HG02981 (cell line): Measurements from ENCODE around the gene HLF.

ENCODE experiments used
- ATAC-seq: cut with Tn5 transposase; IDR thresholded peaks from one replicate; pipeline ENCODE4 v1.9.1; 2021; ENCODE audit warnings: mild to moderate bottlenecking, moderate library complexity; ENCODE audit not compliant: unreplicated experiment

HLF gene

GRCh38 chr17:55304171-55304859 lies 39.6 kb downstream of the HLF start:
- no peak for ATAC-seq

DNA sequence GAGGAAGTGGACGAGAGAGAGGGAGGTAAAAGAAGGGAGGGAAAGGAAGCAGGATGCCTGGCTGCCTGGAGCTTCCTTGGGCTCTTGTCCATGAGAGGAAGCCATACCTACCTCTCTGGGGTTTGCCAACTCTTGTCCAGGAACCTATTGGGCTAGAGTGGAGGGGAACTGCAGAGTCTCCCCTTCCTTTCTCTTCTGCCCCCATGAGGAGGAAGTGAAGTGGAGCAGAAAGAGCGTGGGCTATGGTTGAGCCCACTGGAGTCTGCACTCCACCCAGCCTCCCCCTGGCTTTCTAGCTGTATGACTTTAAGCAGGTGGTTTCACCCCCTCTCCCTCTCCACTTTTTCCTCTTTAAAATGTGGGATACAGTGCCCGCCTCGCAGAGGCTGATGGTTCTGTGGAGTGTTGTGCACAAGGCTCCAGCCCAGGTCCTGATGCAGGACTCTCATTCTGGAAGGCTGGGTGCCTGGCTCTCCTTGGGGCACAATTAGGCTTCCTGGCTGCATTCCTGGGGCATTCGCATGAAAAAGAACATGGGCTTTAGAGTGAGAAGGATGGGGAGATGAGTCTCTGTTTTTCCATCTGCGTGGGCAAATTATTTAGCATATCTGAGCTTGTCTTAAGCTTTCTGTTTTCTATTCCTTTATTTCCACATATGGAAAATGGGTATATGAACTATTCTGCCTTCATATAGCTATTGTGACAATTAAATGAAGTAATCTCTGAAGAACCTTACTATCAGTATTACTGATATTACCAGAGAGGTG lies 40.7 kb downstream of the HLF start:
- no peak for ATAC-seq

DNA sequence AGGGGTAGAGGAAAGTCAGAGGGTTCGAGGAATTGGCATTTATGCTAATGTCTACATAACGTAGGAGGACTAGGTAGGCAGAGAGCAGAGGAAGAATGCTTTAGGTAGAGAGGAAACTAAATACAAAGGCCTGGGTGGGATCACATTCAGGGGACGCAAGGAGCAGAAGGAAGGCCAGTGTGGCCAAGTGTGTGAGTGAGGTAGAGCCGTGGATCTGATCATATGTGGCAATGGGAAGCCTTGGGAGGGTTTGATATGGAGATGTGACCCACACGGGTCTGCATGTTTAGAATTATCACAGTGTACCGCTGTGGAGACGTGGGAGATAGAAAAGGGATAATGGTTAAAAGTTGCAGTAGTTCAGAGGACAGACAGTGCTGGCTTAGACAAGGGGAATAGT lies 43.1 kb downstream of the HLF start:
- no peak for ATAC-seq

DNA sequence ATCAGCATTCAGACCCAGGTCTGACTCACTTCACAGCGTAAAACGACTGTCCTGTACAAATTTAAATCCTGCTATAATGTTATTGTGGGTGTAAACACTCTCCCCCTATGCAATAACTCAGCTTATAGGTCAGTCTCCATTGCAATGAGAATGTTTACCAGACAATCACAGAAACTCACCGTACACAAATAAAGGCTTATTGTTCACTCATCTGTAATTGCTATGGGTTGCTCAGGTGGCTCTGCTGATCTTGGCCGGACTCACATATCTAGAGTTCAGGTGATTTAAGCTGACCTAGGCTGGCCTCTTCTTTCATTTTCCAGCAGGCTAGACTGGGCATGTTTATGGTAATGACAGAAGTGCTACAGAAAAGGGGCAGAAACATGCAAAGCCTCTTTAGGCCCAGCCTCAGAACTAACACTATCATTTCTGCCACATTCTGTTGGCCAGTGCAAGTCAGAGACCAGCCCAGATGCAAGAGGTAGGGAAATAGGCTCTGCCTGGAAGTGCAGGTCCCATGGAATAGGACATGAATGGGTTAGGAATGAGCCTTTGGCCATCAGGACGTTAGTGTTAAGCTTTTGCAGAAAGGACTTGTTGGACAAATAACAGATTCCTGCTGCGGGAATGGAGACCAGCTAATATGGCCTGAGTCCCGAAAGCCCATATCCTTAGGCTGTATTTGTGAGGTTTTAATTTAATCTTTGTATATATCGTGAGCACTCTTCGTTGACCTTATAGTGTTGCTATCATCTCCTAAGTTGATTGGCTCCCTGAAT lies 44.0 kb downstream of the HLF start:
- ATAC-seq: no peak

DNA sequence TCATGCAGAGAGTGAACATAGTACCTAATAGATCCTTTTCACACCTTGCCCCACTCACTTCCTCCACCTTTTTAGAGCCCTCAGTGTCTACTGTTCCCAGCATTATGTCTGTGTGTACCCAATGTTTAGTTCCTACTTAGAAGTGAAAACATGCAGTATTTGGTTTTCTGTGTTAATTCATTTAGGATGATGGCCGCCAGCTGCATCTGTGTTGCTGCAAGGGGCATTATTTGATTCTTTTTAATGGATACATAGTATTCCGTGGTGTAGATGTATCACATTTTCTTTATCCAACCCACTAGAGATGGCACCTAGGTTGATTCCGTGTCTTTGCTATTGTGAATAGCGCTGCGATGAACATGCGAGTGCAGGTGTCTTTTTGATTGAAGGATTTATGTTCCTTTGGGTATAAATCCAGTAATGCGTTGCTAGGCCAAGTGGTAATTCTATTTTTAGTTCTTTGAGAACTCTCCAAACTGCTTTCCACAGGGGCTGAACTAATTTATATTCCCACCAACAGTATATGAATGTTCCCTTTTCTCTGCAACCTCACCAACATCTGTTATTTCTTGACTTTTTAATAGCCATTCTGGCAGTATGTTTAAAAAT lies 47.1 kb downstream of the HLF start:
- no peak for ATAC-seq

DNA sequence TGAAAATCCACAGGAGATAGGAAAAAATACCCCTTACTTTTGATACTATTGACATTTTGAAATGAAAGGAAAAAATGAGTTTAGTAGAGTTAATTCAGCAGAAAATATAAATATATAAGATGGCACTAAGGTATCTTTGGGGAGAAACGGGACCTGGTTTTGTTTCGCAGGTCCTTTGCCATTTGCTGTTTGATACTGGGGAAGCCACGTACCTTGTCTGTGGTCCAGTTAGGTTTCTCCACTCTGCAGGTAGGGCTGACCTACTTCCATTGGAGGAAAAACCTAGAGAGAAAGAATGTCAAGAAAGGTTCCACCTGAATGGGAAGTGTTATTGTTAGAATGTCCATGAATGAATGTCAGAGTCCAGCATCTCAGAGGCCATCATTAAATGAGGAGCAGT lies 48.1 kb downstream of the HLF start:
- ATAC-seq: no peak

DNA sequence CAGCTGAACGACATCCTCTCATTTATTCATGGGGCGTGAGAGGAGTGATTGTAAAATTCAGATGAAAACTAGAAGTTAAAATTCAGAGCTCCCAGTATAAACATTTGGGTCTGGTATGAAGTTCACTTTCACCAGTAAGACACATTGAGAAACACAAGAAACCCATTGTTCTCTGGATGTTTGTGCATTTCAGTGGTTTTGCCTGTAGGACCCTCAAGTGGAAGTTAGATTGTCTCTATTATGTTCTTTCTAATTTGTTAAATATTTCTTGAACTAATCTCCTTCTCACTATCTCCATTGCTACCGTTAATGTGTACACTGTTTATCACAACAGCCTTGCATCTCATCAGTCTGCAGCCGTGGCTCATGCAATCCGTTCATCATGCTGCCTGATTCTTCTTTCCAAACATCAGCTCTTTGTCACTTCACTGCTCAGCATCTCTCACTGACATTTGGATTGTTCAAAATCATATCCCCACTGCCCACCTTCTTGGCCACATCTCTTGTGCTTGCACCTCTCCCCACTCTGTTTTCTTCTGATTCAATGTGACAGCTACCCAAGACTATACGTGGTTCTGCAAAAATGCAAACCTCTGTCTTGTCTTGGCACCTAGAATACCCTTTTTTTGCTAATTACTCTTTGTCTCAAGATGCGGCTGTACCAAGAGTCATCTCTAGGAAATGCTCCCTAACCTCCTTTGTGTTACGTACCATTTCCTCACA lies 49.5 kb downstream of the HLF start:
- ATAC-seq: no peak

DNA sequence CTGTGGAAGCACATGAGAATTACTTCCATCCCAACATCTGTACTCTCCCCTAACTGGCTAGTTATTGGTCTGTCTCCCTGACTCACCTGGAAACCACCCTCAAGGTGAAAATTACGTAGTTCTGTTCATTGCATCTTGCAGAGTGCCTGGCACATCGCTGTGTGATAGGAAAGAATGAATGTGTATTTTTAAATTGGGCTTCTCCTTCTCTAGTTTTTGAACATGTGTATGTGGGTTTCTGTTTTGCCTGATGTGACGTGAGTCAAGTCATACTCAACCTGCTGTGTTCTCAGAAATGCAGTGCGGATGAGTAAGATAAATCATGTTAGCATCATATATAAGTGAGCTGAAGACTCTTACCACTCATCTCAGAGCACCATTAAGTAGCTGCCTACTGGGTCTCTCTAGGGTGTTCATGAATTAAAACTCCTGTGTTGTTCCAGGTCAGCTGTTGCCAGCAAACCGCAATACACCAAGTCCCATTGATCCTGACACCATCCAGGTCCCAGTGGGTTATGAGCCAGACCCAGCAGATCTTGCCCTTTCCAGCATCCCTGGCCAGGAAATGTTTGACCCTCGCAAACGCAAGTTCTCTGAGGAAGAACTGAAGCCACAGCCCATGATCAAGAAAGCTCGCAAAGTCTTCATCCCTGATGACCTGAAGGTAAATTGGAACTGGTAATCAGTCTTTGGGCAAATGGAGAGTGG lies 50.2 kb downstream of the HLF start:
- ATAC-seq: no peak

GRCh38 chr17:55316499-55316898 lies 51.7 kb downstream of the HLF start:
- no peak for ATAC-seq

GRCh38 chr17:55317284-55317683 lies 52.5 kb downstream of the HLF start:
- no peak for ATAC-seq

DNA sequence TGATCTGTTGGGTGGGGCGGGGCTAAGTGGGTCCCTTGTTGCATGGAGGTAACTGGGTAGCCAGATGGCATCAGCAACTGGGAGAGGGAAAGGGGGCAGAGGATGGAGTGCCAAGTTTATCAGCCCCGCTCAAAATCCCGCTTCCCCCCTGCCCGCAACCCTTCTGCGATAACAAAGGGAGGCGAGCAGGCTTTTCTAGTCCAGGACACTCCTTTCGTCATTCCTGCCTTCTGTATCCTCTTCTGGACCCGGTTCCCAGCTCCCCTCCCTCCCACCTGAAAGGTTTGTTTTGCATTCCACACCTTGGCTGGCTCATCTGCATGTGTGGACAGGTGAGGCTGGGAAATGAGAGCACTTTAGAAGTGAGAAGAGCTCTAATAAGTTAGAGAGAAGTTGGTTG lies 53.3 kb downstream of the HLF start:
- no peak for ATAC-seq

DNA sequence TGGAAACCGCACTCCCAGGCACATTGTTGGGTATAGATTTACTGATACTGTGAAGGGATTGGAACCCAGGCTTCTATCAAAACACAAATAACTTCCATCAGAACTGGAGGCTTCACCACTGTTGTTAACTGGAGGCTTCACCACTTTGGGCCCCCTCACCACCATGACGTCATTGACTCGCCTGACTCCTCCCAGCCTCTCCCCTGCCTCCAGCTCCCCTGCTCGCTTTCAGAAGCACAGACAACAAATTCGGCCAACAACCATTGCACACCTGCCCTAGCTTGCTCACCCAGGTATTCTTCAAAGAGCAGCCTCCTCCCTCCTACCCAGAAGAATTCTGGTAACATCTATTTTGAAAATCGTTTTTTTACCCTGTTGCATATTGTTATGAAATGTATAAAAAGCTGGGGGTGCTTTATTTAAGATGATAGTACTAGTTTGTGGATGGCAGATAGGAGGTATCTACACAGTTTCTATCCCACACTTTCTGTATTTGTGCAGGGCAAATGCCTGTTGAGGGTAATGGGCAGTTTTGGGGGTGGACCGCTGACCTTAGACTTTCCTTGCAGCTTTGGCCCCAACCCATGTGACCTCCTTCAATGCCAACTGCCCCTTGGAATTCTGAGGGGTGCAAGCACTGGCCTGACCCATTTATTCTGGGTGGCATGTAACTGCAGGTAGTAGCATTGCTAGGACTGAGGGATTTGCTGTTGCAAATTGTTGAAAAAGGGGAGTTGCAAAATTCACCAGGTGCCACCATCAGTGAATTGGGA lies 54.1 kb downstream of the HLF start:
- no peak for ATAC-seq

DNA sequence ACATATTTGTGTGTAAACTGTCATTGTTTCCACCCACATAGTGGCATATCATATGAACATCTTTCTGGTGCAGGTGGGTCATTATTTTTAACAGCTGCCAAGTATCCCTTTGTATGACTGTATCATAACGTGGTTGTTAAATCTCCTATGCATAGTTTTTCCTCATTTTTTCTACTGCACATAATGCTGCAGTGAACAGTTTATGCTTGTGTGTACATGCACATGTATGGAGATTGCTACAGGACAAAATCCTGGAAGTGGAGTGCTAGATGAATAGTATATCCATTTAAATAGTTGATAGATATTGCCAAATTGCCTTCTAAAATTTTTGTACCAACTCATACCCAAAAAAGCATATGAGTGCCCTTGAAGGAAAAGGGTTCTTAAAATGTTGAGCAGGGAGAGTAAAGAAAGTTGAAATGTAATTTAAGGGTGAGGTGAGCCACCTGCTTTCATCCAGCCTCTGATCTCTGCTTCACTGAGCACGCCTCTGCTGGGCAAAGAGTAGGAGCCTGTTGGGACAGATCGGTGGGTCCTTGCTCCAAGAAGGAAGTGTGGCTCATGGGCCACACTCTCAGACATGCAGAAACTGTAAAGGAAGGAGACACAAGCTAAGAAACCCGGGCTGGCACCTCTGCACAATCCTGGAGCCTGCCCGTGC lies 55.3 kb downstream of the HLF start:
- no peak for ATAC-seq

GRCh38 chr17:55320594-55321426 lies 56.0 kb downstream of the HLF start:
- ATAC-seq: no peak

GRCh38 chr17:55321427-55322060 lies 56.8 kb downstream of the HLF start:
- no peak for ATAC-seq

- ATAC-seq: no peak
These were observed 57.8 kb downstream of the HLF start for GRCh38 chr17:55322453-55322985.
